SU-DHL-6 (cell line): ENCODE results near the gene FAM20B.

Source experiments
- EZH2phosphoT487 ChIP-seq: fragments of 200-600 bp; sonication (generic), shearing (Covaris generic); conservative IDR thresholded peaks from 2 replicates; pipeline ENCODE4 v1.6.1; 2018; ENCODE audit warnings: mild to moderate bottlenecking, antibody characterized with exemption, low read length, moderate library complexity, mixed read lengths
- TF ChIP-seq, protein P1 (sequence below): fragments of 200-600 bp; sonication (generic); IDR thresholded peaks from one replicate; pipeline ENCODE4 v1.5.1; 2017; ENCODE audit warnings: antibody characterized with exemption, mild to moderate bottlenecking, low read length, moderate library complexity; ENCODE audit not compliant: insufficient read depth, poor library complexity, severe bottlenecking

DNA sequence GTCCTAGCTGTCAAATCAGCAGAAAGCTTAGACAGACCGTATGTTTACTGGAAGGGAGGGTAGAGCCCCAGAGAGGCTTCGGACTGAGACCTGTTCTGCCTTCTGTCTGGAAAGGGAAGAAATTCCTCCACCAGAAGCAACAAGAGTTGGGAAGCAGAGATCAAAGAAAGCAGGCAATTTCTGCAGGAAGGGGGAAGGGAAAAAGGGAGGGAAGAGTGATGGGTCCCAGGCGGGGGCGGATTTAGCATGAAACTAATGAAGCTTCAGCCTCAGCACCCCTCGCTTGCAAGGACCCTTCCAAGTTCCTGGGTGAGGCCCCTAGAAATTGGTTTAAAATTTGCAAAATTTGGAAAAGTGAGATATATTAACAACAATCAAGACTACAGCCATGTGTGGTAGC, 26.6 kb upstream of the FAM20B start:
- no peak for TF ChIP-seq EZH2phosphoT487
- TF ChIP-seq, protein P1, sequence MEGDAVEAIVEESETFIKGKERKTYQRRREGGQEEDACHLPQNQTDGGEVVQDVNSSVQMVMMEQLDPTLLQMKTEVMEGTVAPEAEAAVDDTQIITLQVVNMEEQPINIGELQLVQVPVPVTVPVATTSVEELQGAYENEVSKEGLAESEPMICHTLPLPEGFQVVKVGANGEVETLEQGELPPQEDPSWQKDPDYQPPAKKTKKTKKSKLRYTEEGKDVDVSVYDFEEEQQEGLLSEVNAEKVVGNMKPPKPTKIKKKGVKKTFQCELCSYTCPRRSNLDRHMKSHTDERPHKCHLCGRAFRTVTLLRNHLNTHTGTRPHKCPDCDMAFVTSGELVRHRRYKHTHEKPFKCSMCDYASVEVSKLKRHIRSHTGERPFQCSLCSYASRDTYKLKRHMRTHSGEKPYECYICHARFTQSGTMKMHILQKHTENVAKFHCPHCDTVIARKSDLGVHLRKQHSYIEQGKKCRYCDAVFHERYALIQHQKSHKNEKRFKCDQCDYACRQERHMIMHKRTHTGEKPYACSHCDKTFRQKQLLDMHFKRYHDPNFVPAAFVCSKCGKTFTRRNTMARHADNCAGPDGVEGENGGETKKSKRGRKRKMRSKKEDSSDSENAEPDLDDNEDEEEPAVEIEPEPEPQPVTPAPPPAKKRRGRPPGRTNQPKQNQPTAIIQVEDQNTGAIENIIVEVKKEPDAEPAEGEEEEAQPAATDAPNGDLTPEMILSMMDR: no peak
